Activated CD4-positive, alpha-beta T cell treated with anti-CD3 and anti-CD28 coated beads, Interleukin-2, amount 50 U/mL, for 4 hours (primary cell): ENCODE measurements around the gene MINDY2.

Source experiments
- DNase-seq, 2 experiments: peaks; one replicate each; pipeline ENCODE4 v3.0.0-alpha.2; 2020

MINDY2 gene, protein sequence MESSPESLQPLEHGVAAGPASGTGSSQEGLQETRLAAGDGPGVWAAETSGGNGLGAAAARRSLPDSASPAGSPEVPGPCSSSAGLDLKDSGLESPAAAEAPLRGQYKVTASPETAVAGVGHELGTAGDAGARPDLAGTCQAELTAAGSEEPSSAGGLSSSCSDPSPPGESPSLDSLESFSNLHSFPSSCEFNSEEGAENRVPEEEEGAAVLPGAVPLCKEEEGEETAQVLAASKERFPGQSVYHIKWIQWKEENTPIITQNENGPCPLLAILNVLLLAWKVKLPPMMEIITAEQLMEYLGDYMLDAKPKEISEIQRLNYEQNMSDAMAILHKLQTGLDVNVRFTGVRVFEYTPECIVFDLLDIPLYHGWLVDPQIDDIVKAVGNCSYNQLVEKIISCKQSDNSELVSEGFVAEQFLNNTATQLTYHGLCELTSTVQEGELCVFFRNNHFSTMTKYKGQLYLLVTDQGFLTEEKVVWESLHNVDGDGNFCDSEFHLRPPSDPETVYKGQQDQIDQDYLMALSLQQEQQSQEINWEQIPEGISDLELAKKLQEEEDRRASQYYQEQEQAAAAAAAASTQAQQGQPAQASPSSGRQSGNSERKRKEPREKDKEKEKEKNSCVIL

DNA sequence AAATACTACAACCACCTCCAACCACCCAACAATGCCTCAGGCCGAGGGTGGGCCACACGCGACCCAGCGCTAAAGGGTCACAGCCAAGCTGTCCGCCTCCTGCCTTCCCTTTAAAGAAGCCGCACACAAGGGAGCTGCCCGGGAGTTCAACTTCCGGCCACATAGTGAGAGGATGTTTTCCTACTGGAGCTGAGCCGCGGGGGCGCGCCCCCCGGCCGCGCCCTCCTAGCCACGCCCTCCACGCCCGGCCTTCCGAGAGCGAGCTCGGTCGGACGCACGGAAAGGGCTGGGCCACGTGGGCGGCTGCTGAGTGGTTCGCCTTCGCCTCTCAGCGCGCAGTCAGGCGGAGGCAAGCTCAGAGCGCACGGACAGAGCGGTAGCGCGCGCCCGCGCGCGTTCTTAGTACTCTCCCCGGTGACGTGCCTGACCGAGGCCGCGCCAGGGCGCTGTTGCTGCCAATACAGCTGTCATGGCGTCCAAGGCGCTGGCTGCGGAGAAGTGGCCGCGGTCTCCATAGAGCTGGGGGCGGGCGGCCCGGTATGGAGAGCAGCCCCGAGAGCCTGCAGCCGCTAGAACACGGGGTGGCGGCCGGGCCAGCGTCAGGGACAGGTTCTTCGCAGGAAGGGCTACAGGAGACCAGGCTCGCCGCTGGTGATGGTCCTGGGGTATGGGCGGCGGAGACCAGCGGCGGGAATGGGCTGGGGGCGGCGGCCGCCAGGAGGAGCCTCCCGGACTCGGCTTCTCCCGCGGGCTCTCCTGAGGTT, at the start of gene MINDY2:
MINDY2 (plus strand) TSS at position 446 of the 764 bp plus-strand sequence; CDS start at position 540, 94 bp downstream.
- DNase-seq = peak; percentile 88 to 89

DNA sequence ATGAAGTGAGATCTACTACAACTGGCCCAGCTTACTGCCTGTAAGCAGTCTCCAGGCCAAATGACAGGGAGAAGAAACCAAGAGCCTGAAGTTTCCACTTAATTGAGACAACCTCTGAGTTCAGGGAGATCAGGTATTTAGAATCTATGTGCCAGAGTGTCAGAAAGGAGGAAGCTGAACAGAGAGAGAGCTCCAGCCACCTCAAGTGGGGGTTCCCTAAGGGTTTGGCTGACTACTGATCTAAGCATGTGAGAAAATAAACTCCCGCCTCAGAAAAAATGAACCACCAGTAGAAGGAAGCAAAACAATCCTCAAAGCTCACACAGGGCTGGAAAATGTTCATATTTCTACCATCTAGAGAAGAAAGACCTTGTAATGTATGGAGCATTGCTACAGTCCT, 46.6 kb upstream of the MINDY2 start:
- no peak for DNase-seq

DNA sequence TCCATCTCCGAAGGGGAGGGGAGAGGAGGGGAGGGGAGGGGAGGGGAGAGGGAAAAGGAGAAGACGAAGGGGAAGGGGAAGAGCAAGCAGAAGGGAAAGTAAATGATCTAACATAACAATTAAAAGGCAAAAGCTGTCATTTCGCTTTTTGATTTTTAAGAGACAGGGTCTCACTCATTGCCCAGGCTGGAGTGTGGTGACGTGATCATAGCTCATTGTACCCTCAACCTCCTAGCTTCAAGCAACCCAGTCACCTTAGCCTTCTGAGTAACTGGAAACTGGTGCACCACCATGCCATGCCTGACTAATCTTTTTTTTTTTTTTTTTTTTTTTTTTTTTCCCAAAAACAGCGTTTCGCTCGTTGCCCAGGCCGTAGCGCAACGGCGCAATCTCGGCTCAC, 44.2 kb upstream of the MINDY2 start:
- DNase-seq = no peak

DNA sequence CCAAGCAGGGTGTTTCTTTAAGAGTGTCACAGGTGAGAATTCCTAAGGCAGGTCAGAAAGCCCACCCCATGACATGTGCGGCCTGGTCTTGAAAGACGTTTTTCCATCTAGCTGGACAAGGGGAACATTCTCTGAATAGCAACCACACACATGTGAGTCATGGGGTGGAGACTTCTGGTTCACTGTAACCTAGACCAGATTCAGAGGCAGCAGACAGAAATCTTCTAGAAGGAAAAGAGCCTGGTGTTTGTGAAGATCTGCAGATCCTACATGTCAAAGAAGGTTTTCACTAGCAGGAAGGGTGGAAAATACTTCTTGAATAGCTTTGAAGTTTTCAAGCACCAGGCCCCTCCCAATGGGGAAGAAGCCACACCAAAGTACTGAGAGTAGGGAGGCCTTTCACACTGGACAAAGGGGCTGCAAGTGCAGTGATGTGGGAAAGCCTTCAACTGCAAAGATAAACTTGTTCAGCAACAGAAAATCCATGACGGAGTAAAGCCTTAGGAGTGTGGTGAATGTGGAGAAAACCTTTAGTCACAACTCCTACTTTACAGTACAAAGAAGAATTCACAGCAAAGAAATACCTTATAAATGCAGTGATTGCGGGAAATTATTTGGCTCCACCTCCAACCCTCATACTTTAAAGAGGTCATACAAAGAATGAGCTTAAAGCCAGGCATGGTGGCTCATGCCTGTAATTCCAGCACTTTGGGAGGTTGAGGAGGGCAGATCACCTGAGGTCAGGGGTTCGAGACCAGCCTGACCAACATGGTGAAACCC, 39.2 kb upstream of the MINDY2 start:
- DNase-seq = no peak

DNA sequence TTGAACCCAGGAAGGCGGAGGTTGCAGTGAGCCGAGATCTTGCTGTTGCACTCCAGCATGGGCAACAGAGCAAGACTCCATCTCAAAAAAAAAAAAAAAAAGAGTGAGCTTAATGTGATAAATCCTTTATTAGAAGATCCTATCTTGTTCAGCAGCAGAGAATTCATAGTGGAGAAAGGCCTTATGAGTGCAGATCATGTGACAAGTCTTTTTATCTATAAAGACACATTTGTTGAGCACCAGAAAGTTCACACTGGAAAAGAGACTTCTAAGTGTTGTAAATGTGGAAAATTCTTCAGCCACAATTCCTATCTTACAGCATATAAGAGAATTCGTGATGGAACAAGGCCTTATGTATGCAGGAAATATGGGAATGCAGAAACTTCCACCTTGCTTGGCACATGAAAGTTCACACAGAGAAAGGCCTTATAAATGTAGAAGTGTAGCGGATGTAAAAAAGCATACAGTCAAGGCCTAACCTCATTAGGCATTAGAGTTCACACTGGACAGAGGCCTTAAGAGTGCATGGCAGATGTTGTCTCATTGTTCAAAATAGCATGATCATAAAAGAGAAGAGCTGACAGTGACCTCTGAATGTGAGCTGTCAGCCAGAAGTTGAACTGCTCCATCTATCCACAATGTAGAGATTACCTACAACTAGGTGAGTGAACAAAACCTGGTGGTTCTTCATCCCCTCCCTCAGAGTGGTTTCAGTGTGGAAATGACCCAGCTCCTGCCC, 38.3 kb upstream of the MINDY2 start:
- no peak for DNase-seq

DNA sequence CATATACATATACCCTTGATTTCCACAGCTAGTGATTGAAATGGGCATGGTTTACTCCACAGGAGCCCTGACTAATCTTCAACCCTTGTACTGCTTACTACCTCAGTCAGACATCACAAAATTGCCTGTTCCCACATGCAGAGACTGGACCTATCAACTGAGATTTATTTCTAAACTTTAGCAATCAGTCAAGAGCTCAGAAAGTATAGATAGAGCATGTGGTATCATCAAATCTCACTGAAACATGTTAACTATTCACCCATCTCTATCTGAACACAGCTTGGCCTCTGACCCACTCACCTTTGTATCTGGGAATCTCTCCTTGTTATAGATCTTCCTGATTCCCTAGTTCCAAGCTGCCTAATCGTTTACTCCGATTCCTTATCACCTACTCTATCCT, 36.2 kb upstream of the MINDY2 start:
- no peak for DNase-seq

DNA sequence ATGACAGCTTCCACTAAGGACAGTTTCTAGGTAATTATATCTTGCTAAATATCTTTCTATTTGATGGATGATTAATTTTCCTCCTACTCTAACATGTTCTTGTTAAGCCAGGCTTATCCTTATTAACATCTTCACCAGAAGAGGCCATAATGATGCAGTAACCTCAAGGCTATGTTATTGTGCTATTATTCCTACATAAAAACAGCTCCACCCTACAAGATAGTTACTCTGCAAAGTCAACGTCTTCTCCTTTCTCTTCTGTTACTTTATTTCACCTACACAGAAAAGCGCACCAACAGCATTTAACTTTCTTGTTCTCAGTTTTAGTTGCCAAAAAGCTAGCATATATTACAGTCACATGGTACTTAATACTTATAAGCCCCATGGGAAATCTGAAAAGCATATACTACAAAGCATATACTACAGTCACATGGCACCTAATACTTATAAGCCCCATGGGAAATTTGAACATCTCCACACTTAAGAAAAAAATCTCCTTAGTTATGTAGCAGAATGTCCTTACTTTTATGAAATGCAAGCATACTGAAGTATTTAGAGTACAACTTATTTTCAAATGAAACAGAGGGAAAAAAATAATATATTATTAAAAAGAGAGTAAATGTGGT, 35.0 kb upstream of the MINDY2 start:
- no peak for DNase-seq

DNA sequence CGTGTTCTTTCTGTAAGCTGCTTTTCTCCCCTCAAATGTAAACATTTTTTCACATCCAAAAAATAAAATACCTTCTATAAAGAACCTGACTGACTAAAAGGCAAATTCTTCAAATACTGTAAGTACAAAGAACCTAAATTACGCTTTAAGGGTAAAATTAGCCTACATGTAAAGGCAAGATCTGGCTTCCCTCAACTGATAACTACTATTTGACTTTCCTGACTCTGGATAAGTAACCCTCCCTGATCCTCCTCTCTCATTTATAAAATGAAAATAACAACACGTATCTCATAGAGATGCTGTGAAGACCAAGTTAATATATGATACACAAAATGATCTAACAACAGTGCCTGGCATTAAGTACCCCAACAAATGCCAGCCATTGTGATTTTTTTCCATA, 33.8 kb upstream of the MINDY2 start:
- DNase-seq = no peak

DNA sequence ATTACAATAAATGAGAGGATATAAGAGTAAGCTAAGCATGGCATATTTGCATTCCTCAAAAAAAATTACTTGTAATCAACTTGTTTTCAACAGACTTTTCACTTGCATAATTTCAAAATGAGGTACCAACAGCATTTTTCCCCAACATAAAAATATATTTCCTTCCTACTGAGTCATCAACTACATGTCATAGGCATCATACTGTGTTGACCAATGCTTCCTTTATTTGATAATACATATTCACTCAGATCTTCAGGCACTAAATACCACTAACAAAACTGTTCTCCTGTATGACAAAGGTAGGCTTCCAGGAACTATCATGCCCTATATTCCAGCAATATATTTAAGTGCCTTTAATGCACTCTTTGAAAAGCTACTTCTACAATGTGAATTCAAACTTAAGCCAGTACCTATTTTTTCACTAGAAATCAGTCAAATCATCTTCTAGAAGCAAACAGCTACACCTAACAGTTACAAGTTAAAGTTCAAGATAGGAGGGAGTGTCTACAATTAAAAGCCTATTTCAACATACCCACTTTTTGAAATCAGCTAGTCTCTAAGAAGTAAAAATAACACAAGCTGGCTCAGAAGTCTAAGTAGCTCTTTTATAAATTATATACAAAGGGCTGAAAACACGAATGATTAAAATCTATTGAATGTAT, 32.9 kb upstream of the MINDY2 start:
- no peak for DNase-seq

DNA sequence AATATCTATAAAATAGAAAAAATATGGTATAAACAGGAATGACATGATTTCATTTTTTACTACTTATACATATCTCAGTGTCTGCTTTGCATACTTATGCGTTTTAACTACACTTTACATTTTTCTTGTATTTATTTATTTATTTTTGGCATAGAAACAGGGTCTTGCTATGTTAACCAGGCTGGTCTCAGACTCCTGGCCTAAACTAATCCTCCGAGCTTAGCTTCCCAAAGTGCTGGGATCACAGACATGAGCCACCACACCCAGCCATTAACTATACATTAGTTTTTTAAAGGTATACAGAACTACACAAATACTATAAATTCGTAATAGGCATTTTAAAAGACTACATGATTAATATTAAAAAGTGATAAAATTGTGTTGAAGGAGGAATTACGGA, 30.7 kb upstream of the MINDY2 start:
- no peak for DNase-seq

DNA sequence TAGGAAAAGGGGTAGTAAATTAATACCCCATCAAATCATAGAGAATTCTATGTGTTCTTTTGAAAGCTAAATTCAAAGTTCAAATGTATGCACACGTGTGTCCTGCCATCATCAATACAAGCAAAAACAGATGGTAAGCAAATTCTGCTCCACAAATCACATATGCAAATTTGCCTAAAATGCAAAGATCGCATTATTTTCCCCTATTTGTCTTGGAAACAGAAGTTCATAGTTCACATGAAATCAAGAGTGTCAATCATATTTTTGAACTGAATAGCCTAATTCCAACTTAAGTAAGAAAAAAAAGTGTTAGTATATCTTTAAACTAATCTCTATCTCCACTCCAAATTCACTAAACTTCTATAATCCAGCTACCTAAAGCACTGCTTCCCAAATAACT, 30.1 kb upstream of the MINDY2 start:
- DNase-seq = no peak

DNA sequence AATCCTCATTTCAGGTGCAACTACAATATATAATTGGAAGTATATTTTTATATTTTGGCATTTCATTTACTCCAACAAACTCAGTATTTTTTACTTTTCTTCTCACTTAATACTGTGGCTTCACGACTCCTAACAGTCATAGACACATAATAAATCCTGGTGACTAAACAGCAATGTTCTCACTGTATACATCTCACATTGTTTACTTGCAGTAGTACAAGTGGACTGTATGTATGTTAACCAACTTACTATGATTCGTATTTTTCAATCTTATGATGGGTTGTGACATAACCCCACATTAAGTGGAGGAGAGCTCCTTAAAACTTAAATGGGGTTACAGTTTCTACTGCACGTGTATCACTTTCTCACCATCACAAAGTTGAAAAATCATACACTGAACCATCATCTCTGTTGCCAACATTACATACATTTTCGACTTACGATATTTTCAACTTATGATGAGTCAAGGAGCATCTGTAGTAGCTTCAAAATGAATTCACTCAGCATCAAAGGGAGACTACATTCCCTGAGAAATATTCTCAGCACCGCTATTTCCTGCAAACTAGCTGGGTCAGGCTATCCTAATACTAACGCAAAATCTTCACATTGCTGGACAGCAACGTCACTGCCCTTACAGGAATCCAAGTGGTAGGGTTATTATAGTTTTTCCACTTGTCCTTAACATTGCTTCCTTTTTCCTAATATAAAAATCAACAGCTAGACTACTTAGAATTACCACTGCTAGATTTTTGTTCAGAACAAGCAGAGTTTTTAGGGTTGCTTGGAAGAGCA, 28.9 kb upstream of the MINDY2 start:
- DNase-seq = no peak

DNA sequence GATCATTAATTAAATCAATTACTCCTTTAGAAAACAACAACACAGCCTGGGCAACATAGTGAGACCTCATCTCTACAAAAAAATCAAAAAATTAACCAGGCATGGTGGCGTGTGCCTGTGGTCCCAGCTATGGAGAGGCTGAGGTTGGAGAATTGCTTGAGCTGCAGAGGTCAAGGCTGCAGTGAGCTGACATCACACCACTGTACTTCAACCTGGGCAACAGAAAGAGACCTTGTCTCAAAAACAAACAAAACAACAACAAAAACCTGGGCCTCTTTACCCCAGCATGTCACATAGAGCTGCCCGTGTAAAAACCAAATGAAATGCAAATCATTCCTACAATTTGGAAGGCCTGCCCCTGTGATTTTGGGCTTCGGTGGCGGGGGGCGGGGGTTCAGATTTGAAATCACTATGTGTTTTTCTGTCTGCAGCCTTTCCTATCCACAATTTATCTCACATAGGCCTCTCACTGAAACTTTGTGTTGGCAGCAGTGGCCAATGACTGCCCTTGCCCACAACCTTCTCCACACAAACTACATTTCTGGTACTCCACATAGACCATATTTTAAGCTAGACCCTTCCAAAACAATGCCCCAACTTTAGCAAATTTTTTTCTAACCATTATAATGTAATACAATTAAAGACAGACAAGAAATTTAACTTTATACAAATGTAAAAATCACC, 28.1 kb upstream of the MINDY2 start:
- no peak for DNase-seq

DNA sequence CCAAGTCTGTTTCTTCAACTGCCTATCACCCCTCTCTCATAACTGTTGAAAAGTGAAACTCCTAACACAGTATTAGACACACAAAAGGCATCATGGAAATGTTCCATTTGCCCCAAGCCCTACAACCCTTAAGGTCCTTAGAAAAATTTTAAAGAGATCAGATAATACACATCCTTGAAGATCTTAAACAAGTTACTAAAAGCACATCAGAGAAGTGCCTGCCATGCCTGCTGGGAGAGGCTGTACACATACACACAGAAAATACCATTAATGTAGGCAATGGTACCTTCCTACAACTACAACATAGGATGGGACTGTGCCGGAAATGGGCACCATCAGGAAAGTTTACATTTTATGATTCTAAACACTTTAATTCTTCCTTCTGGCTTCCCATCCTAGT, 24.9 kb upstream of the MINDY2 start:
- no peak for DNase-seq

DNA sequence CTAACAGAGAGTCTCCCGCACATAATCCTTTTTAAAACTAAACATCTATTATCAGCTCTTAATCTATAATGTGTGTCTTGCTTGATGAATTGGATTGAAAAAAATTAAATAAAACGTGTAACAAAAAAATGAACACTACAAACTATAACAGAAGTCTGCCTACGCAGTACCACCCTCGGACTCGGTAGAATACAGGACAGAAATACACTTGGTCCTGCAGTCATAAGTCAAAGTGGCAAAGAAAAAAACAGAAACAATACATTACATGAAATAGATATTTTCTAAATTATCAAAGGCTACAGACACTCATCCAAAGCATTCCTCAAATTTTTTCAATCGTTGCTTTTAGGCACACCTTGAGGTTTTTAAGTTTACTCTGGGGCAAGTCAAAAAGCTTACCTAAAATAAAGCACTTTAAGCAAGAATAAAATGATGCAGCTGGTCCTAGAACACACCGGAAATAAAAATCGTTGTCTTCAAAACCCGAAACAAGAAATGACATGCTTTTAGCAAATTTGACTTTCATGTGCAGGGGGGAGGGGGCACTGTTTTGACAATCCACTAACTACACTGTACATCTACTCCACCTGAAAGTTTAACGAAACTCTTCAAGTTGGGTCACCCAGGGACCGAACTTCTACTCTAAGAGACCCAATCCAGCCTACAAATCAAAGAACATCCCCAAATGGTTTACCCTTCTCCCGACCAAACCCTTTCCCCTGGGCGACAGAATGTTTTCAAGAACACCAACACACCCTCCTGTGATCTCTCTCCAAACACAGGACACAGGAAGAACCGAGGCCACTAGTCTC, 22.9 kb upstream of the MINDY2 start:
- DNase-seq = peak; percentile 10 to 19

DNA sequence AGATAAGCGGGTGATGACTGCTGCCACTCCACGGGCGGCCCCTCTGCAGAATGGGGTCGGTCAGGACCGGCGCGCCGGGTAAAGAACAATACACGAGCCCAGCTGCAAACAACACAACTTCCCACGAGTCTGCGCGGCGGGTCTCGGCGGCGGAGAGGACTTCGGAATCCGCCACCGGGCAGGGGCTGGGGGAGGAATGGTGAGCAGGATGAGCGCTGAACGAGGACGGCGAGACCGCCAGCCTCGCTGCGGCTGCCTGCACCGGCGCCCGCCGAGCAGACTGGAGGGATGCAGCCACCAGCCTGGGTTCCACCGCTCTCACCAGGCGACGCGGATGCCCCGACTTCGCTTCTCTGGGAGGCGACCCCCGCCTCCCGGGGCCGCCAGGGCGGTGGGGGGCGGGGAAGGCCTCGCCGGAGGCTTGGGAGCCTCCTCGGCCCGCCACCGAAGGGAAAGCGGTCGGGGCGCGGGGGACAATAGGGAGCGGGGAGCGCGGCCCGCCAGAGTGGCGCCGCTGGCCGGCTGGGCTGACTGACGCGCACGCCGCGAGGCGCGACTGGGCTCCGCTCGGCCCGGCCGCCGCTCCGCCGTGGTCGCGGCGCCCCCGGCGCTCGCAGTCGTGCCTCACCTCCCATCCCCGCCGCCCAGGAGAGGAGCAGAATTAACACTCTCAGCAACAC, 22.1 kb upstream of the MINDY2 start:
- peak; percentile 26 to 38 for DNase-seq

DNA sequence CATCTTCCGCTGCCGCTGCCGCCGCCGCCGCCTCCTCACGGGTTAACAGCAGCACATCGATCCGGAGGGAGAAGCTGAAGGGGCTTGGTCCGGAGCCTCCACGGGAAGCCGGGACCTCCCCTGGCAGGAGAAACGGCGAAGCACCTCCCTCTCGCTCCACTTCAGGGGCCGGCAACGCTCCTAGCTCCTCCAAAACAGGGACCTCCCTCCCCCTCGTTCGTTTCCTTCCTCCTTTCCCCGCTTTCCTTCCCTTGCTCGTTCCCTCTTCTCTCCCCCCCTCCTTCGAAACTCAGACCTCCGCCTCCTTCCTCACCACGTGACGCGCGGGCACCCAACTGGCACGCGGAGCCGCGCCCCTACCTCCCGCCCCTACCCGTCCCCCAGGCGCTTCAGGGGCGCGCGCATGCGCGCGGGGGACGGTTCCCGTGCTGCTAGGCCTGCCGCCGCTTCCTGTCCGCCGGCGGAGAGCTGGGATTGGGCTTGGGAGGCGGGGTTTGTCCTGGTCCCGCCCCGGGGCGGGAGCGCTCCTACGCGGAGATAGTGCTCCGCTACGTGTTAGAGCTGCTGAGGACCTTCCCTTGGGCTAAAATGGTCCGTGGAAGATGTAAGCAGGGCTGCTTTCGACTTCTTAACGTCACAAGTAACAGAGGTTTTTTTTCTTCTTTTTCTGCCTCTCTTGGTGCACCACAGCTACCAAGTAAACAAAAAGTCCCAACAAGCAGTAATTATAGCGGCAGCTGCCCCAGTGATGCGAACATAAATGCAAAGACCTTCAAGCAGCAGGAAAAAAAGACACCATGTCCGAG, 21.4 kb upstream of the MINDY2 start, which contains the start of gene ADAM10:
ADAM10 (minus strand) TSS at position 176 of the 806 bp plus-strand sequence; CDS start at position 3, 173 bp downstream.
- peak; percentile 97 to 98 for DNase-seq
